NK-92 (cell line): Measurements from ENCODE around the gene TAGLN2.

Source experiments
- DNase-seq: peaks from one replicate; lab custom pipeline; 2025; ENCODE audit not compliant: unreplicated experiment; lab: John Stamatoyannopoulos, UW

TAGLN2 gene

DNA sequence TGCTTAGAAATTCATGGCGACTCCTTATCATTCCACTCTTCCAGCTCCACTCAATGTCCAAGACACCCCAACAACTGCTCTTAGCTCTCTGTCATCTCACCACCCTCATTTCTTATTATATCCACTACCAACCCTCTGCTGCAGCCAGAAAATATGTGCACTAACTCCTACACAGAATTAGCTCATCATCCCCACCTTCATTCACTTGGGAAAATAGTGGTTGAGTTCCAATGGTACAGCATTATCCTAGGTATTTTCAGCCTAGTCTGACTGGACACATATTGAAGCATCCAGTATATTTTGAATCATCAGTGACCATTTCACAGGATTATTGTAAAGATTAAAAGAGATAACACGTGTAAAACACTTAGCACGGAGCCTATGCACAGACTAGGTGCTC, 46.2 kb downstream of the TAGLN2 start:
- DNase-seq, result no peak

DNA sequence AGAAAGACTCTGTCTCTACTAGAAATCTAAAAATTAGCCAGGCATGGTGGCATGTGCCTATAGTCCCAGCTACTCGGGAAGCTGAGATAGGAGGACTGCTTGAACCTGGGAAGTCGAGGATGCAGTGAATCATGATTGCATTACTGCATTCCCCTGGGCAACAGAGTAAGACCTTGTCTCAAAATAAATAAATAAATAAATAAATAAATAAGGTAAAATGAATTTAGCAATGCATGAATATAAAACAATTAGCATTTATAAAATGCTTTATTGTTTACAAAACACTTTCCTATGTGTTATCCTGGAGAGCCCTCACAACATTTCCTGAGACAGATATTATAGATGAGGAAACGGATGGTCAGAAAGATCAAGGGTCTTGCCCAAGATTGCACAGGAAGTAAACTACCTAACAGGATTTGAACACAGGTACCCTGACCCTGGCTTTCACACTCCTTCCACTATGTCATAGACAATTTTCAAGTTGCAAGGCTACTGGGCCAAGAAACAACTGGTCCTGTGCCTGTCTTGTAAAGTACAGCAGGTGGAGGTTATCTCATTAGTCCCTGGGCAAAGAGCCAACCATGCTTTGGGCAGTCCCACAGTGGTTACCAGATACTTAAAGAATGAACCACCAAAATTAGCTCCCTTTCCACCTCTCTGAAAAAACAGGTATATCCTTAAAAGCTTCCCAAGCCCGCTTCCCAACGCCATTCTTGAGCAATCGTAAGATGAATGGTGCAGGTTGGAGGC, 47.4 kb downstream of the TAGLN2 start:
- DNase-seq, result no peak

- no peak for DNase-seq
Measured at GRCh38 chr1:159873530-159874143, 51.7 kb downstream of the TAGLN2 start.

DNA sequence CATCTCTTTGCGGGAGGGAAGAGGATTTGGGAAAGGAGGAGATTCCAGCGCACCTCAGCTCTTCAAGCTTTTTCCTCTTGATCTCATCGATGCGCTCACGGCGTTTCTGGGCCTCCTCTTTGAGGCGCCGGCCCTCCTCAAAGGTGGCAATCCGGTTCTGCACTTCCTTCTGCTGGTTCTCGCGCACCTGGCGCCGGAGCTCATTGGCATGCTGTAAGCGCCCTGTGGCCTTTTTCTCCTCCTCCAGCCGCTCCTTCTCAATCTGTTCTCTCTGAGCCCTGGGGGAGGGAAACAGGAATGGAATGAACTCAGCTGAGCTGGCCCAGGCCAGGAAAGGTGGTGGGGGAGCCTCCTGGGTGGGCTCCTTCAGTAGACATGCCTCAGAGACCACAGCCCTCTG, 52.4 kb downstream of the TAGLN2 start:
- DNase-seq, result no peak

GRCh38 chr1:159870704-159871103, 54.6 kb downstream of the TAGLN2 start:
- no peak for DNase-seq

DNA sequence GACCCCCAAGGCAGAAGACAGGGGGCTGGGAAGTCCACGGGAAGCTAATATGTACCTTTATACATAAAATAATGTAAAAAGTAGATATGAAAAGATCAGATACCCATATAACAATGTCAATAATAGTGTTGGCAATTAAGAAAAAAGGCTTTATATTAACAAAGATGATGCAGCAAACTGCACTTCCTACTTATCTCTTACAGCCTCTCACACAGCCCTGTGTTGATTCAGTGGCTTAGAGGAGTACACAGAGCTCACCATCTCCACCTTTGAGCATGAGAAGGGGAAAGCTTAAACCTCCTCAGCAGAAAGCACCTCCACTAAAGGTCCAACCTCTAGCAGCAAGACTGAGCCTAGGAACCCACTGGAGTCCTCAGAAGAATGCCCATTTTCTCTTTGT, 55.7 kb downstream of the TAGLN2 start:
- no peak for DNase-seq

- no peak for DNase-seq
Measured at GRCh38 chr1:159869173-159869572, 56.1 kb downstream of the TAGLN2 start.

GRCh38 chr1:159868766-159869165, 56.5 kb downstream of the TAGLN2 start:
- DNase-seq, result no peak
